ENCODE results near the gene CPNE6. TPM values are rescaled to one million over a fixed set of nuclear protein-coding genes. Genes with fewer than 3 reads are reported as not detected.

Gene CPNE6
- total RNA-seq, 1 donor from 2014 or later: not detected

- DNase-seq (ENCODE audit: extremely low spot score, unreplicated experiment): no peak
- no peak overlapping the region for H3K4me3 Mint-ChIP-seq
- no peak for TF ChIP-seq CTCF (conservative IDR thresholded peaks at IDR 0.05)
- H3K36me3 Mint-ChIP-seq: no peaks in the 10 kb centered on the region
- H3K4me1 Mint-ChIP-seq (ENCODE audit: unreplicated experiment): no peaks in the 10 kb centered on the region
- H3K9me3 Mint-ChIP-seq: no peaks in the 10 kb centered on the region
- no peak overlapping the region for H3K27ac Mint-ChIP-seq
- peaks cover 17% of the 10 kb centered on the region for H3K27me3 Mint-ChIP-seq
These were observed 1.1 kb downstream of the CPNE6 start for GRCh38 chr14:24072436-24072835.

GRCh38 chr14:24072881-24073877, 1.8 kb downstream of the CPNE6 start:
- no peak for DNase-seq (ENCODE audit: extremely low spot score, unreplicated experiment)
- Mint-ChIP-seq H3K27ac (no peak overlapping the region), H3K4me3 (no peak overlapping the region), H3K9me3 (no peaks in the 10 kb centered on the region), H3K27me3 (peaks cover 20% of the 10 kb centered on the region), H3K4me1 (ENCODE audit: unreplicated experiment) (no peaks in the 10 kb centered on the region), H3K36me3 (no peaks in the 10 kb centered on the region)
- no peak for TF ChIP-seq CTCF (conservative IDR thresholded peaks at IDR 0.05)

GRCh38 chr14:24074625-24075484, 3.5 kb downstream of the CPNE6 start:
- no peak overlapping the region for H3K4me3 Mint-ChIP-seq

GRCh38 chr14:24075485-24076301, 4.3 kb downstream of the CPNE6 start:
- Mint-ChIP-seq H3K36me3 (no peaks in the 10 kb centered on the region), H3K4me1 (ENCODE audit: unreplicated experiment) (peaks cover 12% of the 10 kb centered on the region), H3K9me3 (no peaks in the 10 kb centered on the region), H3K27me3 (peaks cover 23% of the 10 kb centered on the region), H3K4me3 (no peak overlapping the region), H3K27ac (no peak overlapping the region)
- no peak for DNase-seq (ENCODE audit: extremely low spot score, unreplicated experiment)
- TF ChIP-seq CTCF (conservative IDR thresholded peaks at IDR 0.05): no peak

More at GRCh38 chr14:24074625-24075484, 3.5 kb downstream of the CPNE6 start:
- Mint-ChIP-seq H3K27ac (no peak overlapping the region), H3K9me3 (no peaks in the 10 kb centered on the region), H3K36me3 (no peaks in the 10 kb centered on the region), H3K27me3 (peaks cover 23% of the 10 kb centered on the region), H3K4me1 (ENCODE audit: unreplicated experiment) (peaks cover 3% of the 10 kb centered on the region)
- DNase-seq (ENCODE audit: extremely low spot score, unreplicated experiment): no peak
- TF ChIP-seq CTCF (conservative IDR thresholded peaks at IDR 0.05): no peak

- no peak for TF ChIP-seq CTCF (conservative IDR thresholded peaks at IDR 0.05)
- no peak for DNase-seq (ENCODE audit: extremely low spot score, unreplicated experiment)
- peaks cover 21% of the 10 kb centered on the region for H3K27me3 Mint-ChIP-seq
- no peaks in the 10 kb centered on the region for H3K36me3 Mint-ChIP-seq
- H3K9me3 Mint-ChIP-seq: no peaks in the 10 kb centered on the region
- peaks cover 14% of the 10 kb centered on the region for H3K4me1 Mint-ChIP-seq (ENCODE audit: unreplicated experiment)
- no peak overlapping the region for H3K27ac Mint-ChIP-seq
- H3K4me3 Mint-ChIP-seq: no peak overlapping the region
These were observed 4.9 kb downstream of the CPNE6 start for GRCh38 chr14:24076302-24076601.

Measured in type B pancreatic cell (in vitro differentiated cells).